ENCODE results near the gene FTMT. TPM values are rescaled to one million over a fixed set of nuclear protein-coding genes. Genes with fewer than 3 reads are reported as not detected.
"Not testable (repeated sequence)": the region's sequence is repeated elsewhere in the genome, so short reads cannot be mapped to it uniquely, and the experiment has no call there.

The FTMT gene
- not detected in 2 replicates for polyA plus RNA-seq (2011; rRNA removed)
- polyA plus RNA-seq (2012; cell fraction: cytosol; rRNA removed), result not detected in 2 replicates
- not detected in 2 replicates for polyA plus RNA-seq (2012; cell fraction: nucleus; rRNA removed)
- polyA plus RNA-seq (2017; fragmentation: RNase III; extraction: RNeasy Plus Mini Kit Qiagen cat#74134 plus additional on column Dnase treatment), result not detected in 3 replicates
- polyA minus RNA-seq (2011; rRNA and poly(A)+ RNA removed), result not detected in 2 replicates

DNA sequence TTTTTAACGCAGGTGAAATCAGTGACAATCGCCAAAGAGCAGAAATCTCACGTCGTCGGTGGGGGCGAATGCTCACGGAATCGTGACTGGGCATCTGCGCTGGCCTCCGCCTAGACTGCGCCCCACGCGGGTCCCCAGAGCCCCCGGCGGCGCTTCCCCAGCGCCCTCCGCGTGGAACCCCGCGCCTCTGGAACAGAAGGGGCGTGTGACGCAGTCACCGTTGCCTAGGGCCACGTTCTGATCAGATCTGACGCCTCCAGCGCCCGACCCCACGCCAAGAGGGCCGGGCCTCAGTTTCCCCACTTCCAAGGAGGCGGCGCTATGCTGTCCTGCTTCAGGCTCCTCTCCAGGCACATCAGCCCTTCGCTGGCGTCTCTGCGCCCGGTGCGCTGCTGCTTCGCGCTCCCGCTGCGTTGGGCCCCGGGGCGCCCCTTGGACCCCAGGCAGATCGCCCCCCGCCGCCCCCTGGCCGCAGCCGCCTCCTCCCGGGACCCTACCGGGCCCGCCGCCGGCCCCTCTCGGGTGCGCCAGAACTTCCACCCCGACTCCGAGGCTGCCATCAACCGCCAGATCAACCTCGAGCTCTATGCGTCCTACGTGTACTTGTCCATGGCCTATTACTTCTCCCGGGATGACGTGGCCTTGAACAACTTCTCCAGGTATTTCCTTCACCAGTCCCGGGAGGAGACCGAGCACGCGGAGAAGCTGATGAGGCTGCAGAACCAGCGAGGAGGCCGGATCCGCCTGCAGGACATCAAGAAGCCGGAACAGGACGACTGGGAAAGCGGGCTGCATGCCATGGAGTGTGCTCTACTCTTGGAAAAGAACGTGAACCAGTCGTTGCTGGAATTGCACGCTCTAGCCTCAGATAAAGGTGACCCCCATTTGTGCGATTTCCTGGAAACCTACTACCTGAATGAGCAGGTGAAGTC lies at the start of gene FTMT:
Gene FTMT (plus strand): TSS at position 240 of the 932 bp plus-strand sequence. CDS start 82 bp downstream, at position 322.
- POLR2A ChIA-PET, result no interaction called here
- TF ChIP-seq ZFP36 (IDR thresholded peaks at IDR 0.05; ENCODE audit: borderline replicate concordance, partially characterized antibody) (no peak), RCOR1 (IDR thresholded peaks at IDR 0.05; ENCODE audit: low read depth, low read length) (no peak), FOSL2 (IDR thresholded peaks at IDR 0.05) (no peak), FOSL2 (CRISPR knock-in tag; IDR thresholded peaks at IDR 0.05) (no peak), EHF (CRISPR knock-in tag; IDR thresholded peaks at IDR 0.05) (no peak), HOXB5 (CRISPR knock-in tag; IDR thresholded peaks at IDR 0.05) (no peak), RAD21 (conservative IDR thresholded peaks at IDR 0.05 in 1 of 2, IDR thresholded peaks at IDR 0.05 in 1 of 2) (no peak)
- TF ChIP-seq, protein P1, sequence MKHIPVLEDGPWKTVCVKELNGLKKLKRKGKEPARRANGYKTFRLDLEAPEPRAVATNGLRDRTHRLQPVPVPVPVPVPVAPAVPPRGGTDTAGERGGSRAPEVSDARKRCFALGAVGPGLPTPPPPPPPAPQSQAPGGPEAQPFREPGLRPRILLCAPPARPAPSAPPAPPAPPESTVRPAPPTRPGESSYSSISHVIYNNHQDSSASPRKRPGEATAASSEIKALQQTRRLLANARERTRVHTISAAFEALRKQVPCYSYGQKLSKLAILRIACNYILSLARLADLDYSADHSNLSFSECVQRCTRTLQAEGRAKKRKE (CRISPR knock-in tag; IDR thresholded peaks at IDR 0.05; ENCODE audit: low read depth), result no peak
- TF ChIP-seq, protein P2, sequence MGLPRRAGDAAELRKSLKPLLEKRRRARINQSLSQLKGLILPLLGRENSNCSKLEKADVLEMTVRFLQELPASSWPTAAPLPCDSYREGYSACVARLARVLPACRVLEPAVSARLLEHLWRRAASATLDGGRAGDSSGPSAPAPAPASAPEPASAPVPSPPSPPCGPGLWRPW (IDR thresholded peaks at IDR 0.05), result no peak
- TF ChIP-seq, protein P3, sequence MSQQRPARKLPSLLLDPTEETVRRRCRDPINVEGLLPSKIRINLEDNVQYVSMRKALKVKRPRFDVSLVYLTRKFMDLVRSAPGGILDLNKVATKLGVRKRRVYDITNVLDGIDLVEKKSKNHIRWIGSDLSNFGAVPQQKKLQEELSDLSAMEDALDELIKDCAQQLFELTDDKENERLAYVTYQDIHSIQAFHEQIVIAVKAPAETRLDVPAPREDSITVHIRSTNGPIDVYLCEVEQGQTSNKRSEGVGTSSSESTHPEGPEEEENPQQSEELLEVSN (IDR thresholded peaks at IDR 0.05; ENCODE audit: borderline replicate concordance, low read depth), result no peak
- no peak for ATAC-seq
- Histone ChIP-seq H3K4me2 (no peak within 1 kb of the TSS), H3K9me3 (no peaks in the 10 kb centered on the region), H3K4me3 (no peak within 1 kb of the TSS), H3K4me1 (no peaks in the 10 kb centered on the region), H3K27ac (no peak within 1 kb of the TSS)
- 70% methylated on average over 55 of the region's 77 CpGs for WGBS (ENCODE audit: missing lambda C conversion rate)
- no peak for FAIRE-seq
- DNase-seq (ENCODE audit: low read depth in 1 of 2, low spot score in 1 of 2), result no peak
- CTCF ChIA-PET, result interaction anchor here (0.9 kb wide), 1 partner anchor 39 kb away, joined by 3 read pairs; no protein-coding TSS in a partner anchor

DNA sequence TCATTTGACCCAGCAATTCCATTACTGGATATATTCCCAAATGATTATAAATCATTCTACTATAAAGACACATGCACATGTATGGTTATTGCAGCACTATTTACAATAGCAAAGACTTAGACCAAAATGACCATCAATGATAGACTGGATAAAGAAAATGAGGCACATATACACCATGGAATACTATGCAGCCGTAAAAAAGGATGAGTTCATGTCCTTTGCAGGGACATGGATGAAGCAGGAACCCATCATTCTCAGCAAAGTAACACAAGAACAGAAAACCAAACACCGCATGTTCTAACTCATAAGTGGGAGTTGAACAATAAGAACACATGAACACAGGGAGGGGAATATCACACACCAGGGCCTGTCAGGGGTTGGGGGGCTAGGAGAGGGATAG lies 46.4 kb upstream of the FTMT start:
- H3K4me1 ChIP-seq; CTCF ChIA-PET; ATAC-seq; FAIRE-seq; POLR2A ChIA-PET; H3K27ac ChIP-seq; DNase-seq (ENCODE audit: low read depth in 1 of 2, low spot score in 1 of 2); H3K4me3 ChIP-seq; H3K9me3 ChIP-seq; H3K4me2 ChIP-seq: not testable (repeated sequence)
- WGBS (ENCODE audit: missing lambda C conversion rate), result 48% methylated on average over 2 of the region's 2 CpGs

DNA sequence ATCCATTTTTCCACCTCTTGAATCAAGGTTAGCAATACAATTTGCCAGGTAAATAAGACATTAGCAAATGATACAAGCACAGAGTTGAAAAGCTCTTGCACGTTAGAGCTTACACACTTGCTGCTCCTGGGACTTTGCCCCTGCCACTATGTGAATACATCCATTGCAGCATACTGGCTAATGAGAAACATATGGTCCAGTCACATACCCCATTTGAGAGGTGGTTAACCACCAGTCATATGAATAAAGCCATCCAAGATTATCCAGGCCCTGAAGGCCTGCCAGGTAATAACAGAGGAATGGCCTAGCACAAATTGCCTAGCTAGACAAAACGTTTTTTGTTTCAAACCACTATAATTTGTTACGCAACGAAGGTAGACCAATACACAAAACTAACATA lies 45.8 kb upstream of the FTMT start:
- ATAC-seq (no peak), FAIRE-seq (no peak), DNase-seq (ENCODE audit: low read depth in 1 of 2, low spot score in 1 of 2) (no peak)
- Histone ChIP-seq H3K27ac (no peak overlapping the region), H3K4me2 (no peak overlapping the region), H3K4me1 (no peaks in the 10 kb centered on the region), H3K9me3 (no peaks in the 10 kb centered on the region), H3K4me3 (no peak overlapping the region)
- 45% methylated on average over 4 of the region's 4 CpGs for WGBS (ENCODE audit: missing lambda C conversion rate)
- CTCF ChIA-PET, result no interaction called here
- POLR2A ChIA-PET, result no interaction called here
- TF ChIP-seq RARB (CRISPR knock-in tag; IDR thresholded peaks at IDR 0.05) (no peak), KDM5A (IDR thresholded peaks at IDR 0.05) (no peak), RAD21 (conservative IDR thresholded peaks at IDR 0.05 in 1 of 2, IDR thresholded peaks at IDR 0.05 in 1 of 2) (no peak), RCOR1 (IDR thresholded peaks at IDR 0.05; ENCODE audit: low read depth, low read length) (no peak), HEYL (CRISPR knock-in tag; IDR thresholded peaks at IDR 0.05) (no peak), FOSB (CRISPR knock-in tag; IDR thresholded peaks at IDR 0.05) (no peak), CHD4 (IDR thresholded peaks at IDR 0.05; ENCODE audit: borderline replicate concordance) (no peak), HOXA7 (CRISPR knock-in tag; IDR thresholded peaks at IDR 0.05) (no peak), BHLHE40 (IDR thresholded peaks at IDR 0.05; ENCODE audit: low read depth, low read length) (no peak), POLR2A (IDR thresholded peaks at IDR 0.05; ENCODE audit: low read length) (no peak), FOSL2 (IDR thresholded peaks at IDR 0.05) (no peak), FOSL2 (CRISPR knock-in tag; IDR thresholded peaks at IDR 0.05) (no peak), KDM1A (IDR thresholded peaks at IDR 0.05; ENCODE audit: low read depth) (no peak), CEBPB (IDR thresholded peaks at IDR 0.05) (no peak), EP300 (IDR thresholded peaks at IDR 0.05) (no peak), RFX5 (IDR thresholded peaks at IDR 0.05) (no peak), JUNB (IDR thresholded peaks at IDR 0.05) (no peak), PHF8 (IDR thresholded peaks at IDR 0.05; ENCODE audit: borderline replicate concordance, low read depth) (no peak), FOXS1 (CRISPR knock-in tag; IDR thresholded peaks at IDR 0.05) (no peak)
- TF ChIP-seq, protein P4, sequence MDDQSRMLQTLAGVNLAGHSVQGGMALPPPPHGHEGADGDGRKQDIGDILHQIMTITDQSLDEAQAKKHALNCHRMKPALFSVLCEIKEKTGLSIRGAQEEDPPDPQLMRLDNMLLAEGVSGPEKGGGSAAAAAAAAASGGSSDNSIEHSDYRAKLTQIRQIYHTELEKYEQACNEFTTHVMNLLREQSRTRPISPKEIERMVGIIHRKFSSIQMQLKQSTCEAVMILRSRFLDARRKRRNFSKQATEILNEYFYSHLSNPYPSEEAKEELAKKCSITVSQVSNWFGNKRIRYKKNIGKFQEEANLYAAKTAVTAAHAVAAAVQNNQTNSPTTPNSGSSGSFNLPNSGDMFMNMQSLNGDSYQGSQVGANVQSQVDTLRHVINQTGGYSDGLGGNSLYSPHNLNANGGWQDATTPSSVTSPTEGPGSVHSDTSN (IDR thresholded peaks at IDR 0.05), result no peak
- TF ChIP-seq, protein P2 (IDR thresholded peaks at IDR 0.05), result no peak
